NCI-H226 (cell line): ENCODE results near the gene TXNL4A.
A peak's percentile ranks its signal among the peaks of the same experiment; 100 is the strongest.

Source experiments
- DNase-seq: peaks from one replicate; pipeline ENCODE4 v3.0.0-alpha.2; 2015

The TXNL4A gene

DNA sequence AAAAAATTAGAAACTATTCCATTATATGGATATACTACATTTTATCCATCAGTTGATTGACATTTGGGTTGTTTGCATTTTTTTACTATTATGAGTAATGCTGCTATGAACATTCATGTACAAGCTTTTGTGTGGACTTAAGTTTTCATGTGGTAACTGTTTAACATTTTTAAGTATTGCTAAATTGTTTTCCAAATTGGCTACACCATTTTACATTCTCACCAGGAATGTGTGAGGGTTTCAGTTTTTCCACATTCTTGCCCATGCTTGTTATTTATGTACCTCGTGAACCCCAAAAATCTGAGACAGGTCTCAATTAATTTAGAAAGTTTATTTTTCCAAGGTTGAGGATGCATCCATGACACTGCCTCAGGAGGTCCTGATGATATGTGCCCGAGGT lies 3.1 kb upstream of the TXNL4A start:
- no peak for DNase-seq

DNA sequence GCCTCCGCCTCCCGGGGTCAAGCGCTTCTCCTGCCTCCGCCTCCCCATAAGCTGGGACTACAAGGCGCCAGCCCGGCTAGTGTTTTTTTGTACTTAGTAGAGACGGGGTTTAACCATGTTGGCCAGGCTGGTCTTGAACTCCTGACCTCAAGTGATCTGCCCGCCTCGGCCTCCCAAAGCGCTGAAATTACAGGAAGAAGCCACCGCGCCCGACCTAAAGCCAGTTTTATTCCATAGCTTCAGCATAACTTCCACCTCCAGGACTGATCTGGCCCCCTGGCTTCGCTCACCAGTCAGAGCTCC lies 783 bp upstream of the TXNL4A start:
- DNase-seq, result no peak

DNA sequence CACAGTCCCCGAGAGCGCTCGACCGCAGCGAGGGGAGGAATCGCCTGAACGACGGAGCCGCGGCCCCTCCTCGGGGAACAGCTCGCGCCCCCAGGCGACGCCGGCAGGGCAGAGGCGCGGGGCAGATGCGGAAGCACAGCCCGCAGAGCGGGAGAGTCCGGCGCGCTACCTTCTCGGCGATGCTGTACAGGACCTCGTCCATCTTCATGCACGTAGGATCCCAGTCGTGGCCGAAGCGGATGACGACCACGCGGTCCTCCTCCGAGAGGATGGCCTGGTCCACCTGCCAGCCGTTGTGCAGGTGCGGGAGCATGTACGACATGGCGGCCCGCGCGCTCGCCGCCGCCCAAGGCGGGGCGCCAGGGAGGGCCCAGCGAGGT lies 302 bp downstream of the TXNL4A start:
- DNase-seq, result peak; percentile 49

DNA sequence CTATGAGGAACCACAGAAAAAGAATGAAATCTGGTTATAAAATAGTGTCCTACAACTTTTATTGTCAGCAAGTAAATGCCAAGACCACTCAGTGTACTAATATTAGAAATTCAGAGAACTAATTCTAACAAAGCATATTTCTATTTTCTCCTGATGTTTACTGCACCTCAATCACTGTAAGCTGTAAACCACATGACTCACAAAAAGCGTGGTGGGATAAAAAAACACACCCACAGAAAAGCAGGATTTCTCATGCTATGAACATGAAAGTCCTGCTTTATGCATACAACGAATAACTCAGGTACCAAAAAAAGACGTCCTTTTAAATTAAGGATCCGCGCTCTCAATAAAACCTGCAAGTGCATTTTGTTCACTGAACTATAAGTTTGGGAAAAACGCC lies 797 bp downstream of the TXNL4A start:
- no peak for DNase-seq

DNA sequence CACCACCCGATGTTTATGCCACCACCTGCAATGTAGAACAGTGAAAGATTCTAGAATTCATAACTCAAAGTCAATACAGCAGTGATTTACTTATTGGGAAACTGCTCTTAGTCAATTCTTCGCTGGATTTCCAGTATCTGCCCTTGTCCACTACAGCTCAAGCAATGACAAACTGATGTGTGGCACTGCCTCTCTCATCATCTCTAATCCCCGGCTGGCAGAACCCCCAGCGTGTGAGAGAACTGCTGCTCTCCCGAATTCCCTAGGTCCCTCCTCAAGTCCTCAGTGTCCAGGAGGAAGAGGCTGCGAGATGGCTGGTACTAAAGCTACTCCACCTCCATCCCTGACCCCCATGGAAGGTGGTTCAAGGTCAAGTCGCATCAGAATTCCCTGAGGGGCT lies 1.6 kb downstream of the TXNL4A start:
- no peak for DNase-seq

DNA sequence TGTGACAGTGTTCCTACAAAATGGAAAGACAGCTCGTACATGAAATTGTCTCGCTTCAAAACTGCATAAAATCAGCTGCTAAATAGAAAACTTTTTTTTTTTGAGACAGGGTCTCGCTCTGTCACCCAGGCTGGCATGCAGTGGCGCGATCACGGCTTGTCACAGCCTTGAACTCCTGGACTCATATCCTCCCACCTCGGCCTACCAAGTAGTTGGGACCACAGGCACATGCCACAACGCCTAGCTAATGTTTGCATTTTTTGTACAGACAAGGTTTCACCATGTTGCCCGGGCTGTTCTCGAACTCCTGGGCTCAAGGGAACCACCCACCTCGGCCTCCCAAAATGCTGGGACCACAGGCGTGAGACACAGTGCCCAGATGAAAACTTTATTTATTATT lies 3.2 kb downstream of the TXNL4A start:
- no peak for DNase-seq

DNA sequence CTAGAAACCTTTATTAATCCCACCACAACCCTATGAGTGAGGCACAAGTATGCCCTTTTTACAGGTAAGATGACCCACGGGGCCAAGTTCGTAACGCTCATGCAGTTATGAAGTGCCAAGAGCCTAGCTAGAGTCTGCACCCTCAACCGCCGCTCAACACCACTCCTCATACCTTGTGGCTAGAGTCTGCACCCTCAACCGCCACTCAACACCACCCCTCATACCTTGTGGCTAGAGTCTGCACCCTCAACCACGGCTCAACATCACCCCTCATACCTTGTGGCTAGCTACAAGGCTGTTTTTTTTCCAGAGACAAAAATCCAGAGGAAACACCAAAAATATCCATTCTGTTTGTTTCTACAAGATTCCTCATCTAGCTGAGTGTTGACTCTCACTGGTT lies 4.6 kb downstream of the TXNL4A start:
- no peak for DNase-seq

DNA sequence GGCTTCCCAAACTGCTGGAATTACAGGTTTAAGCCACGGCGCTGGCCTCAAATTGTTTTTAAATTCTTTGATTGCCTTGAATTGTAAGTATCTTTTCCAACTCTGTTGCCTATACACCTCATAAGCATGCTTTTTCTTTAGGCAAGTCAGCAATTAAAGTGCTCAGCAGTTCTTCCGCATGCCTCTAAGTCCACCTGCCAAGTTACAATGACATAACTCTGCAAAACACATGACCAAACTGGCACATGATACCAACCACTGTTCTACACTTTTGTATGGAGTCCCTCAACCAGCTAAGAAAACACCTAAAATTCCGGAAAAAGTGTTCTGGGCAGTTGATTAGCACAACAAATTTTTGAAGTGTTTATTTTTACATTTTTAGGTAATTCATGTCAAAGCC lies 5.1 kb downstream of the TXNL4A start:
- DNase-seq, result no peak

DNA sequence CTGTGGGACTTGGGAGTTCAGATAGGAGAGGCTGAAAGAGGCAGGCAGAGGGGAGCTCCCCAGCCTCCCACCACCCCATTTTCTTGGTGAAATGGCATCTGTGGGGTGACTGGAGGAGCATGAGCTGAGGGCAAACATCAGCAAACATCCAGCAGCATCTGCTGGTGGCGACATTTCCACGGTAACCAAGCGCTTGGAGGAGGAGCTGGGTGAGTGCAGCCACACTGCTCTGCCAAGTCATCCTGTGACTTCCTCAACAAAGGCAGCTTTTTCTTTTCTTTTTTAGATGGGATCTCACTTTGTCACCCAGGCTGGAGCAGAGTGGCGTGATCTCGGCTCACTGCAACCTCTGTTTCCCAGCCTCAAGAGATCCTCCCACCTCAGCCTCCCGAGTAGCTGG lies 5.6 kb downstream of the TXNL4A start:
- no peak for DNase-seq

DNA sequence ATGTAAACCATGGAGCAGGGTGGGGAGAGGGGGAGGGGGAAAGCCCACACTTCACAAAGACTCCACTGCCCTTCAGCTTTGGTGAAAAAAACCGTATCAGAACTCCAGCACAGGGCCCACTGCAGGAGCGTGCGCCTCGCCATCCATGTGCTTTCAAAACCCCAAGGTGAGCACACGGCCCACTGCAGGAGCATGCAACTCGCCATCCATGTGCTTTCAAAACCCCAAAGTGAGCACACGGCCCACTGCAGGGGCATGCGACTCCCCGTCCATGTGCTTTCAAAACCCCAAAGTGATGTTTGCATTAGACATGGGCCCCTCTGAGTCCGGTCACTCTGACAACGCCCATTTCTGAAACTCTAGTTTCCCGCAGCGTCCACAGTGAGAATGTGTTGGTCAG lies 7.8 kb downstream of the TXNL4A start:
- DNase-seq, result no peak

DNA sequence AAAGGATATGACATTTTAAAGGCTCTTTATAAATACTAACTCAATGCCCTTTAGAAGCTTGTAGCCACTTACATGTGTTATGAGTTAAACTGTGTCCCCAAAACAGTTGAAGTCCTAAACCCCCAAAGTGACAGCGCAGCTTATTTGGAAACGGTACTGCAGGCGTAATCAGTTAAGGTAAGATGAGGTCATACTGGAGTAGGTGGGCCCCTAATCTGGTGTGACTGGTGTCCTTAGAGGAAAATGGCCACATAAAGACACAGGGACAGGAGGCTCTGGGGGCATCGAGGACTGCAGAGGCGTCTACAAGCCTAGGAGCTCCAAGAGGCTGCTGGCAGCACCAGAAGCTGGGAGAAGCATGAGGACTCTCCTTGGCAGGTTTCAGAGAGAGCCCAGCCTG lies 8.5 kb downstream of the TXNL4A start:
- no peak for DNase-seq

DNA sequence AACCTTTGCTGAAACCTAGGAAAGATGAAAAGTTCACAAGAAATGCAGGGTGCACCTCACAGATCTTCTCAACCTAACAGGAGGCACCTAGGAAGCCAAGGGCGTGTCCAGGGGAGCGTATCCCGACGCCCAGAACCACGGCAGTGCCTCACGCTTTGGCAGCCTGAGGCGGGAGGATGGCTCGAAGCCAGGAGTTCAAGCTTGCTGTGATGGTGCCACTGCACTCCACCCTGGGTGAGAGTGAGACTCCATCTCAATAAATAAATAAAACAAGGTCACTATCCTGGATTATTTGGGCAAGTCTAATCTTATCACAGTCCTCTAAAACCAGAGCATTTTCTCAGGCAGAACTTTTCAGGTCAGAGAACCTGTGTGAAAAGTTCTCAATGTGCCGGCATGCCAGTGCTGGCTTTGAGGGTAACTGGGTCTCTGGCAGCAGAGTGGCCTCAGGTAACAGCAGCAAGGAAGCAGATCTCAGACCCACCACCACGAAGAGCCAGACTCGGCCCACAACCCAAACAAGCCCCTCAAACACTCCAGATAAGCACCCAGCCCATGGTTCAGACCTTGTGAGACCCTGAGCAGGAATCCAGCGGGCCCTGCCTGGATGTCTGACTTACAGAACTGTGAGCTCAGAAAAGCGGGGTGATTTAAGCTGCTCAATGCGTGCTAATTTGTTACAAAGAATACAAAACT lies 12.2 kb downstream of the TXNL4A start:
- DNase-seq, result peak; percentile 51

DNA sequence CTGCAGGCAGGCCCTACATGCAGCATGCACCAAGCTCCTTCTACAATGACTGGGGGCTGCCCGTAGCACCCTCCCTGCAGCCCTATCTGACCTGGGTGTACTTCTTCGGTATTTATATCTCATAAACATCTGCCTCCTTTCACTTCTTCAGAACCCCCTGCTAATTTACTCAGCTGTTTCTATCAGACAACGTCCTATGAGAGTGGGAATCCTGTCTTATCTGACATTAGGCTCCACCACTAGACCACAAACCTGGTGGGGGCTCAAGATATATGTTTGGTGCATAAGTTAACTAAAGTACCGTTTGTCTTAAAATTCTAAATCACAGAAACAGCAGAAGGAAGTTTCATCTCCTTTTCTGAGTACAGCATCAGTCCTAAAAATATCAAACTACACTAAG lies 13.3 kb downstream of the TXNL4A start:
- no peak for DNase-seq

DNA sequence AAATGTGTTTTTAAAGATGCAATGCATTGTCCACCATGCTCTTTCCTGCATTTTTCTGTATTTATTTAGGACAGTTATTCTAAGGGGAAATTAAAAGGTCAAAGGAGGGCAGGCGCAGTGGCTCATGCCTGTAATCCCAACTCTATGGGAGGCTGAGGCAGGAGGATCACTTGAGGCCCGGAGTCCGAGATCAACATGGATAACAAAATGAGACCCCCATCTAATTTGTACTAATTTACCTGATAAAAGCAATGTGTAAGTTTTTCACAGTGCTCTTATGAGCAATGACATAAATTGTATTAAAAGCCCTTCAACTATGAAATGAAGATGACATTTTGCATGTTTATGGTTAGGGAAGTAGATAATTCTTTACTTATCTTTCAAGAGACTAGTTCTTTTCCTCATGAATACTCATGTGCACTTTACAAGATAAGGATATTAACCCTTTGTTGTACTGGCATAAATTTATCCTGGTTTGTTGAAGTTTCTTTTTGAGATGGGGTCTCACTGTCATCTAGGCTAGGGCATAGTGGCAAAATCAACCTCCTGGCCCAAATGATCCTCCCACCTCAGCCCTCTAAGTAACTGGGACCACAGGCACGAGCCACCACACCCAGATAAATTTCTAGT lies 14.2 kb downstream of the TXNL4A start:
- DNase-seq, result no peak

DNA sequence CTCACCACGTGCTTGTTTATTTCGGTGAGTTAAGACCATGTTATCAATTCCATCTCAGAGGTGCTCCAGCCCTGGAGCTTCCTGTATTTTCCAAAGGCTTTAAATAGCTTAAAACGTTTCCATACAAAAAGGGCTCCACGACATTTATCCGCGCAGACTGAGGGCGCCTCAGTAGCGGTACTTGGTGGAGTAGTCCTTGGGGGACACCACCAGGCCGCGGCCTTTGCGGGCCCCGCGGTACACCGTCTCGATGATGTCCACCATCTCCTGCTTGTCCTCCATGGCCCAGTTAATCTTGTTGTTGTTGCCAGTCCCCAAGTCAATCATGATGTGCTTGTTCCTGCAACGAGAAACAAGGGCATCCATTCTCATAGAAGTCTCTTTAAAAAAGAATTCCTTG lies 14.8 kb downstream of the TXNL4A start:
- DNase-seq, result no peak

DNA sequence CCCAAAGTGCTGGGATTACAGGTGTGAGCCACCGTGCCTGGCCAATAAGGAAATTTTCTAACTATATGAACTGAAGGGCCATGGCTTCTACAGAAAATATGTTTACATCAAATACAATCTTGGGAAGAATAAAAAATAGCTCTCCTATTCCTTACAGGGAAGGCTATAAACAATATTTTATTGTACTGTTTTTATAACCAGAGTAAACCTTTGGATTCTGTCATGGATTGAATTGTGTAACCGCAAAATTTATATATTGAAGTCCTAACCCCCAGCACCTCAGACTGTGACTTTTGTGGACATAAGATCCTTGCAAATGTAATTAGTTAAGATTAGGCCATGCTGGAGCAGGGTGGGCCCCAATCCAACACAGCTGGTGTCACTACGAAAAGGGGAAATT lies 15.6 kb downstream of the TXNL4A start:
- no peak for DNase-seq

DNA sequence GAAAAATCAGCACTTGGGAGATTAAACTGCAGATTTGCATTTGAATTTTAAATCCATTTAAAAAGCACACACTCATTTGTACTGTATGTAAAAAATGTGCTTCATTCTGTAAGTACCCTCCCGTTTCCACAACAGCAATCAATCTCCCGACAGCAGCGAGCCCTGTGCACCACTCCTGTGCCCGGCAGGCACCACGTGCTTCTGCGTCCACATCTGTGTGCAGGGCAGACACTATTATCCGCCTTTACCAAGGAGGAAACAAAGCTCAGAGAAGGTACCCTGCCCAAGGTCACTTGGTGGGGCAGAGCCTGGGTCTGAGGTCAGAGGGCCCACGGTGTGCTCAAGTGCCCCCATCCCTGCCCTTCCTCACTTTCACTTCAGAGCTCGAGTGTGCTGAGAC lies 16.4 kb downstream of the TXNL4A start:
- DNase-seq, result no peak

DNA sequence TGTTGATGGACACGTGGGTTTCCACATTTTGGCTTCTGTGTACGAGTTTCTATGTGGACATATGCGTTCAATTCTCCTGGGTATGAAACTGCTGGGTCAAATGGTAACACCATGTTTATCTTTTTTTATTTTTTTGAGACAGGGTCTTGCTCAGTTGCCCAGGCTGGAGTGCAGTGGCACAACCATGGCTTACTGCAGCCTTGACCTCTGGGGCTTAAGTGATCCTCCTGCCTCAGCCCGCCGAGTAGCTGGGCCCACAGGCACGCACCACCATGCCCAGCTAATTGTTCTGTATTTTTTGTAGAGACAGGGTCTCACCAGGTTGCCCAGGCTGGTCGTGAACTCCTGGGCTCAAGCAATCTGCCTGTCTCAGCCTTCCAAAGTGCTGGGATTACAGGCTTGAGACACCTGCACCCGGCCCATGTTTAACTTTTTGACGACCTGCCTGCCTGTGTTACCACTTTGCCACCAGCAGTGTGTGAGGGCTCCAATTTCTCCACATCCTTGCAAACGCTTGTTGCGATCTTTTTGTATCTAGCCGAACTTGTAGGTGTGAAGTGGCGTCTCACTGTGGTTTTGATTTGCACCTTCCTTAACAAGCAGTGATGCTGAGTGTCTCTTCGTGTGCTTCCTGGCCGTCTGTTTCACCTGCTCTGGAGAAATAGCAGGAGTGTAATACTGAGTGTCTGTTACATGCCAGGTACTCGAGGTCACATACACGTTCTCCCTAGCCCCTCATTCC lies 17.0 kb downstream of the TXNL4A start:
- no peak for DNase-seq

DNA sequence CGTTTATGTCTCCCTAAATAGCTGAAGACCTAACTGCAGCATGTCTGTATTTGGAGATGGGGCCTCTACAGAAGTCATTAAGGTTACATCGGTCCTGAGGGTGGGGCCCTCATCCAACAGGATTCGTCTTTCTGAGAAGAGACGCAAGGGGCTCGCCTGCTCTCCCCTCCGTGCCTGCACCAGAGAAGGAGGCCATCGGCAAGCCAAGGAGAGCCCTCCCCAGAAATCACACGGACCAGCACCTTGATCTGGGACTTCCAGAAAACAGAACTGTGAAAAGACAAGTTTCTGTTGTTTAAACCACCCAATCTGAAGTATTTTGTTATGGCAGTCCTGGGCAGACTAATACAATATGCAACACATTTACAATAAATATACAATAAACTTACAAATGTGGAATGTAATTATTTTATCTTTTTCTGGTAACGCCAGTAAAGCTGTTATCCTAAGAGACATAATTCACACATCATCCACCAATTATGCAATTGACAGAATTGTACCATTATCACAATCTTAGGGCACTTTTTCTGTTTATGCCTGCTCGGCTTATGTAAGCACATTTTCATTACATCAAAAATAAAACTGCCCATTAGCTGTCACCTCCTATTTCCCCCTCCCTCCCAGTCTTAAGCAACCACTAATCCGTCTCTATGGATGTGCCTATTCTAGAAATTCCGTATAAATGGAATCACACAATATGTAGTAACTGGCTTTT lies 17.8 kb downstream of the TXNL4A start:
- no peak for DNase-seq

DNA sequence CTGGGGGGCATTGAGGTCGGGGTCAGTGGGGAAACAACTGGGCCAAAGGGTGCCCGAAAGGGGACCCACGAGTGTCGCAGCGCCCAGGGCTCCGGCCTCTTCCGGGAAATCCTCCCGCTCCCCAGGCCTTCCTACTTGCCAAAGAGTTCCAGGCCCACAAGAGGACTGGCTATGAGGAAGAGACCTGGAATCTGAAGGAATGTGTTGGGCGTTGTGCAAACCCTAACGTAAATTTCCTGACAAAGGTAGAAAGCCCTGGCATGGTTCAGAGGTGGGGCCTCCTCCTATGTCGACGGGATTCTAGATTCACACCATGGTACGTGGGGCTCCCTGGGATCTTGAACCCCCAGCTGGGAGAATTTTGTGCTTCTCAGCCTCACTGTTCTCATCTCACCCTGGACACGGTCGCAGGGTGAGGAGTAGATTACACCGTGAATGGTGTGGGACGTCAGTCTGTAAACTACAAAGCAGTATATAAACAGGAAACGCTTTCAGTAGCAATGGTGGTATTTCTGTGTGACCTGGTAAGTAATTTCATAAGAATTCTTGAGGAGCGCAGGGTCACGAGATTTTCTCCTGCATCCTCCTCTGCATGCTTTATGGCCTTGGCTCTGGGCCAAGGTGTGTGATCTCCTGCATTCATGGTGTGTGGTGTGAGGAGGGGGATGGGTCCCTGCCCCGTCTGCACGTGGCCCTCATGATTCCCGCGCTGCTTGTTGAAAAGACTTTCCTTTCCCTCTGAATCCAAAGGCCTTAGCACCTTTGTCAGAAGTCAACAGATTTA lies 23.1 kb downstream of the TXNL4A start:
- DNase-seq, result peak; percentile 62

DNA sequence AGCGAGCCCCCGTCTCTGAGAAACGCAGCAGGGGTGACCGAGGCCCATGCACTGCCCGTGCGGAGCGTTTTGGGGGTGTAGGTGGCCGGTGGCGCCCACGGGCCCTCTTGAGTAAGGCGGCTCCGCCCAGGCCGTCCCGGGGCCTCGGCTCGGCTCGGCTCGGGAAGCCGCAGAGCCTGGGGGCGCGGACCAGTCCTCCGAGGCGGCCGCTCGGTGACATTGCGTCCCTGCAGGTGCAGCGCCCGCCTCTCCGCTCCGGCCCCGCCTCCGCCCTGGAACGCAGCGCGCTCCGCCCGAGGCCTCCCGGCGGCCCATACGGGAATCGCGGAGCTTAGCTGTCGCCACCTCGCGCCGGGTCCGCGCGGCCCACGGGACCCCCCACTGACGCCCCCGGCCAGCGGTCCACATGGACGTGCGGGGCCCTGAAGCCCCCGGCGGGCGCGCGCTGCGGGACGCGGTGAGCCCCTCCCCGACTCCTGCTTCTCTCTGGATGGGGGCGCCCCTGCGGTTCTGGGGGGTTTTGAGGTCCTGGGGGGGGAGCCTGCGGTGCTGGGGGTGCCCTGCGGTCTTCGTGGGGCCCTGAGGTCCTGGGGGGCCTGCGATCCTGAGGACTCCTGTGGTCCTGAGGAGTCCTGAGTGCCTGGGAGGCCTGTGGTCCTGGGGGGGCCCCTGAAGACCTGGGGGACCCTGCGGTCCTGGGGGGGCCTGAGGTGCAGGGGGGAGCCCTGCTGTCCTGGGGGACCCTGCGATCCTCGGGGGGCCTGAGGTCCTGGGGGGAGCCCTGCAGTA lies 23.8 kb downstream of the TXNL4A start, which contains the start of gene HSBP1L1:
HSBP1L1 (plus strand) TSS at position 314 of the 789 bp plus-strand sequence; CDS start at position 407, 93 bp downstream.
- DNase-seq, result peak; percentile 35

DNA sequence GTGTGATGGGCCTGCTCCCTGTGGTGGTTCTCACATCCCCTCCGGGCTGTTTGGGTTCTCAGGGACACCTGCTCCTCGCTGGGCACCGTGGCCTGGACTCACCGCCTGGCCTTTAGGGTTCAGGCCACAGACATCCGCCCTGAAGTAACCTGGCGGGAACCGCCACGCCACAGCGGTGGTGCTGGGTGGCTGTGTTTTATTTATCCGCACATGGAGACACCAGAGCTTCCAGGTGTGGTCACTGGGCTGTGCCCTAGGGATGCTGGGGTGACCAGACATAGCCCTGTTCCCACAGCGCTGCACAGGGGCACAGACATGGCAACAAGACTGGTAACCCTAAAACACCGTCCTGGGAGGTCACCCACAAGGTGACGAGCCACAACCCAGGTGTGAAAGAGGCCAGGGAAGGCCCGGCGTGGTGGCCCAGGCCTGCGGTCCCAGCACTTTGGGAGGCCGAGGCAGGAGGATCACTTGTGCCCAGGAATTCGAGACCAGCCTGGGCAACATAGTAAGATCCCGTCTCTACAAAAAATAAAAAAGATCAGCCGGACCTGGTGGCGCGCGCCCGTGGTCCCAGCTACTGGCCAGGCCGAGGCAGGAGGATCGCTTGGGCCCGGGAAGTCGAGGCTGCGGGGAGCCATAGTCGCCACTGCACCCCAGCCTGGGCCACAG lies 24.6 kb downstream of the TXNL4A start:
- no peak for DNase-seq
